Measurements from ENCODE around the gene ZNF407.

Gene ZNF407

GRCh38 chr18:75051757-75052156 lies 454.1 kb downstream of the ZNF407 start:
- no peak overlapping the region for H3K27ac Mint-ChIP-seq
- H3K9me3 Mint-ChIP-seq, result no peaks in the 10 kb centered on the region
- no peak overlapping the region for H3K4me3 Mint-ChIP-seq
- H3K36me3 Mint-ChIP-seq, result peaks cover 10% of the 10 kb centered on the region
- H3K4me1 Mint-ChIP-seq, result peaks cover 2% of the 10 kb centered on the region
- no peak for ATAC-seq (ENCODE audit: low read depth)
- H3K27me3 Mint-ChIP-seq, result no peaks in the 10 kb centered on the region
- no peak for DNase-seq (ENCODE audit: low spot score in 2 of 2)

DNA sequence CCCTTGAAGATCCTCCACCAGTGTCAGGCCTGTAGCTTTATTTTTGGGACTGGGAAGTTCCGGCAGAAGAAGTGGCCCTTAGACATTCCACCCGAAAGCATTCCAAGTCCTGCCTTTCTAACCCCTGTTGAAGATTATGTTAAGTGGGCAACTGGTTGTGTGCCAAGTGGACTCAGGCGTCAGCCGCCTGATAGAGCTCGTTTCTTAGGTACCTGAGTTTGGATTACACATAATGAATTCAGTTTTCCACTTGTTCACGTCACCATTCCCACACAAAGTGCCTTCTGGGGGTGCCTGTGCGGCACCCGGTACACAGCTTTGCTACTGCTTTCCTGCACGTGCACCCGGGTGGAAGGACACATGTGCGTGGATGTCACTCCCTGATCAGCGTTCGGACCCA lies 454.8 kb downstream of the ZNF407 start:
- peaks cover 2% of the 10 kb centered on the region for H3K4me1 Mint-ChIP-seq
- no peak overlapping the region for H3K27ac Mint-ChIP-seq
- DNase-seq (ENCODE audit: low spot score in 2 of 2) (no peak), ATAC-seq (ENCODE audit: low read depth) (no peak)
- peaks cover 10% of the 10 kb centered on the region for H3K36me3 Mint-ChIP-seq
- no peaks in the 10 kb centered on the region for H3K27me3 Mint-ChIP-seq
- no peak overlapping the region for H3K4me3 Mint-ChIP-seq
- no peaks in the 10 kb centered on the region for H3K9me3 Mint-ChIP-seq

GRCh38 chr18:75053028-75053629 lies 455.5 kb downstream of the ZNF407 start:
- Mint-ChIP-seq H3K4me1 (peaks cover 2% of the 10 kb centered on the region), H3K27me3 (no peaks in the 10 kb centered on the region), H3K36me3 (peaks cover 8% of the 10 kb centered on the region), H3K27ac (no peak overlapping the region), H3K4me3 (no peak overlapping the region), H3K9me3 (no peaks in the 10 kb centered on the region)
- DNase-seq (ENCODE audit: low spot score in 2 of 2) (no peak), ATAC-seq (ENCODE audit: low read depth) (no peak)

DNA sequence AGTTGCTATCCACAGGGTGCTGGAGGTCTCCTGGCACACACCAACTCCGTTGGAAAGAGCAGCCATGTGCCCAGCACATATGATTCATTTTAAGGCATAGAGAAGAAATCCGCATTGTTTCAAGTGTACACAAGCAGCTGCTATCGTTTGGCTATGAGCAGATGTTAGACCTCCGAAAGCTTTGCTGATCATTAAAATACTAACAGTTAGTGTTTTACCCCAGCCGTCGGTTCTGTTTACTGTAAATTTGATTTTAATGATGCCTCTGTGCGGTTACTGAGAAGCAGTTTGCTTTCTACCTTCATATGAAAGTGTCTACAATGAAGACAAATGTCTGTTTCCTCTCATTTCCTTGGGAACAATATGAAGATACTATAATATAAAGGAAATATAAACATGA lies 456.4 kb downstream of the ZNF407 start:
- H3K4me1 Mint-ChIP-seq, result peaks cover 2% of the 10 kb centered on the region
- H3K9me3 Mint-ChIP-seq, result no peaks in the 10 kb centered on the region
- no peaks in the 10 kb centered on the region for H3K27me3 Mint-ChIP-seq
- H3K36me3 Mint-ChIP-seq, result peaks cover 5% of the 10 kb centered on the region
- H3K4me3 Mint-ChIP-seq, result no peak overlapping the region
- H3K27ac Mint-ChIP-seq, result no peak overlapping the region
- ATAC-seq (ENCODE audit: low read depth), result no peak
- DNase-seq (ENCODE audit: low spot score in 2 of 2), result no peak

- peaks cover 7% of the 10 kb centered on the region for H3K36me3 Mint-ChIP-seq
- no peaks in the 10 kb centered on the region for H3K27me3 Mint-ChIP-seq
- H3K4me1 Mint-ChIP-seq, result peaks cover 5% of the 10 kb centered on the region
- no peak overlapping the region for H3K27ac Mint-ChIP-seq
- ATAC-seq (ENCODE audit: low read depth), result no peak
- no peaks in the 10 kb centered on the region for H3K9me3 Mint-ChIP-seq
- no peak for DNase-seq (ENCODE audit: low spot score in 2 of 2)
- H3K4me3 Mint-ChIP-seq, result no peak overlapping the region
These were observed 456.9 kb downstream of the ZNF407 start for GRCh38 chr18:75054611-75055010.

DNA sequence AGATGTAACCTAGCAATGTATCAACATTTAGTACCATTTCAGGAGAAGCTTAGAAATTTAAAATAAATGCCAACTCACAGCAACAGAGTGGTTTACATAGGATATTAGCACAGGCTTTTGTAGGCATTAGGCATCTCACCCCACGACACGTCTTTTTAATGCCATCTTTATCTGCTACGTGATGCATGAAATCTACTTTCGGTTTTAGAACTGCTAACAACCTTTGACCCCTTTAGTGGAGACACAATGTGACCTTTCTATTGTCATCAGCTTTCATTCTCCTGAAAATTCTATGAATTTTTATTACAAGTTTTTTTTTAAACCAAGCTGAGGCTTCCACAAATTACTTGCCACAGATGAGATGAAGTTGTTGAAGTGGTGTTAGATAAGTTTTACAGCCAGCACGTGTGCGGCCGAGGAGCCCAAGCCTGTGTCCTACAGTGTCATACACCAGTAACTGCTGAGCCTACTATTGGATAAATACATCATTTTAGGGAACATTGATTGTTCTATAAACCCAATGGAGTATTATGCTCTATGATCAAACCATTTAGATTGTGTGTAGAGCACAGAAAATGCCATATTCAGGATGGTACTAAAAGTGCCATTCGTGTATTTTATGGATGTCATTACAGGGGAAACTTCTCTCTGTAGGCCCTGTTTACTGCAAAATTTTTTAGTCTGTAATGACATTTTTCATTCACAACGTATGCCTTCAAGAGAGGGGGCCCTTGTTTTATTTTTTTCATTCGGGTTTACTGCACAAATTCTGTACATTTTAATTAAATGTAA lies 459.7 kb downstream of the ZNF407 start:
- no peaks in the 10 kb centered on the region for H3K27me3 Mint-ChIP-seq
- no peaks in the 10 kb centered on the region for H3K9me3 Mint-ChIP-seq
- H3K4me1 Mint-ChIP-seq, result peaks cover 5% of the 10 kb centered on the region
- H3K27ac Mint-ChIP-seq, result no peak overlapping the region
- DNase-seq (ENCODE audit: low spot score in 2 of 2), result no peak
- peaks cover 15% of the 10 kb centered on the region for H3K36me3 Mint-ChIP-seq
- no peak for ATAC-seq (ENCODE audit: low read depth)
- no peak overlapping the region for H3K4me3 Mint-ChIP-seq

- H3K27me3 Mint-ChIP-seq, result no peaks in the 10 kb centered on the region
- H3K9me3 Mint-ChIP-seq, result no peaks in the 10 kb centered on the region
- H3K36me3 Mint-ChIP-seq, result peaks cover 30% of the 10 kb centered on the region
- peaks cover 5% of the 10 kb centered on the region for H3K4me1 Mint-ChIP-seq
- H3K27ac Mint-ChIP-seq, result no peak overlapping the region
- ATAC-seq (ENCODE audit: low read depth), result no peak
- DNase-seq (ENCODE audit: low spot score in 2 of 2), result no peak
- H3K4me3 Mint-ChIP-seq, result no peak overlapping the region
These were observed 462.5 kb downstream of the ZNF407 start for GRCh38 chr18:75060185-75060584.

DNA sequence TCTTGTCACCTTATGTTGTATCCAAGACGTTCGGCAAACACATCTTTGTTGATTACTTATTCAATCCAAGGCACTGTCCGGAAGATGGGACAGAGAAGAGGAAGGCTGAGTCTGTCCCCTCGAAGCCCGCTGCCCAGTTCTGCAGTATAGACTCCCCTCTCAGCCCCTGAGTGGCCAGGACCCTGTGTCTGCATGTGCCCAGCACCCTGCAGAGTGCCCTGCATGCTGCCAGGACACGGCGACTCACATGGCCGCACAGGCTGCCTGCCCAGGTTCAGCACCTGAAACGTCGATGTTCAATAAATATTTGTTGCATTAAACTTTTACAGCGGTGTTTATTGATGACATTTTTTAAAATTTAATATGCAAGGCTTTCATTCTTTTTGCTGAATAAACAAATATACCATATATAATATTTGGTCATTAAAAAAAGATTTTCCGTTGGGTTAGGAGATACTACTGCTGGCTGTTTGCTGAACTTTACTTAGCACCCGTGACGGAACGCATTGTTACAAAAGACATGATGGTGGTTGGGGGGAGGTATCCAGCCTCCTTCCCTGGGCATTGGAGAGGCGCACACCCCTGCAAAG lies 464.7 kb downstream of the ZNF407 start:
- no peak overlapping the region for H3K4me3 Mint-ChIP-seq
- DNase-seq (ENCODE audit: low spot score in 2 of 2) (no peak), ATAC-seq (ENCODE audit: low read depth) (no peak)
- H3K36me3 Mint-ChIP-seq, result peaks cover 28% of the 10 kb centered on the region
- H3K9me3 Mint-ChIP-seq, result no peaks in the 10 kb centered on the region
- no peak overlapping the region for H3K27ac Mint-ChIP-seq
- no peaks in the 10 kb centered on the region for H3K27me3 Mint-ChIP-seq
- peaks cover 3% of the 10 kb centered on the region for H3K4me1 Mint-ChIP-seq

DNA sequence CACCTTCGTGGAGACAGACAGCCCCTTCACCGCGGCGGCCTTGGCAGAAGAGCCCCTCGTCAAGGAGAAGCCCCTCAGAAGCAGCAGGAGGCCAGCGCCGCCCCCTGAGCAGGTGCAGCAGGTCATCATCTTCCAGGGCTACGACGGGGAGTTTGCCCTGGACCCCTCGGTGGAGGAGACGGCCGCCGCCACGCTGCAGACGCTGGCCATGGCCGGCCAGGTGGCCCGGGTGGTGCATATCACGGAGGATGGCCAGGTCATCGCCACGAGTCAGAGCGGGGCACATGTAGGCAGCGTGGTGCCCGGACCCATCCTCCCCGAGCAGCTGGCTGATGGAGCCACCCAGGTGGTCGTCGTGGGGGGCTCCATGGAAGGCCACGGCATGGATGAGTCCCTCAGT lies 465.5 kb downstream of the ZNF407 start:
- no peak for DNase-seq (ENCODE audit: low spot score in 2 of 2)
- H3K27ac Mint-ChIP-seq, result no peak overlapping the region
- no peaks in the 10 kb centered on the region for H3K27me3 Mint-ChIP-seq
- H3K9me3 Mint-ChIP-seq, result no peaks in the 10 kb centered on the region
- peaks cover 6% of the 10 kb centered on the region for H3K4me1 Mint-ChIP-seq
- ATAC-seq (ENCODE audit: low read depth), result no peak
- peaks cover 28% of the 10 kb centered on the region for H3K36me3 Mint-ChIP-seq
- no peak overlapping the region for H3K4me3 Mint-ChIP-seq

GRCh38 chr18:75063615-75064512 lies 466.2 kb downstream of the ZNF407 start:
- Mint-ChIP-seq H3K4me1 (peaks cover 6% of the 10 kb centered on the region), H3K27ac (no peak overlapping the region), H3K9me3 (no peaks in the 10 kb centered on the region), H3K4me3 (no peak overlapping the region), H3K36me3 (peaks cover 28% of the 10 kb centered on the region), H3K27me3 (no peaks in the 10 kb centered on the region)
- ATAC-seq (ENCODE audit: low read depth), result no peak
- DNase-seq (ENCODE audit: low spot score in 2 of 2), result no peak

DNA sequence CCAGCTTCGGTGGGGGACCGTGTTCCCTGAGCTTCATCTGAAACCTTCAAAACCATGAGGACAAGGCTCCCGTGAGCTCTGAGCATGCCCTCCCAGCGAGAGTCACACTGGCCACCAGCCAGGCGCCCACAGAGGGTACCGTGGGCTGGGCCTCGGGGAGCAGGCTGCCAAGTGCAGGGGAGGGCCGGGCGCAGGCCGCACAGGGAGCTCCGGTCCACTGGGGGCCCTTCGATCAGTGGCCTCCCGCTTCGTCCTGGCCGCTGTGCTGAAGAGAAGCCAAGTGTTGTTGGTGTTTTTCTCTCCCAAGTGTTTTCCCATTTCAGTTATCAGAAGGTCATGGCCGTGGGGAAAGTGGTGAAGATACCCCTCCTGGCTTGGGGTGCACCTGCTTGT lies 466.8 kb downstream of the ZNF407 start:
- no peak for ATAC-seq (ENCODE audit: low read depth)
- DNase-seq (ENCODE audit: low spot score in 2 of 2), result no peak
- Mint-ChIP-seq H3K4me3 (no peak overlapping the region), H3K27me3 (no peaks in the 10 kb centered on the region), H3K9me3 (no peaks in the 10 kb centered on the region), H3K4me1 (peaks cover 4% of the 10 kb centered on the region), H3K27ac (no peak overlapping the region), H3K36me3 (peaks cover 25% of the 10 kb centered on the region)

GRCh38 chr18:75065251-75066000 lies 467.8 kb downstream of the ZNF407 start:
- H3K27ac Mint-ChIP-seq, result no peak overlapping the region
- DNase-seq (ENCODE audit: low spot score in 2 of 2) (no peak), ATAC-seq (ENCODE audit: low read depth) (no peak)
- no peaks in the 10 kb centered on the region for H3K27me3 Mint-ChIP-seq
- H3K4me1 Mint-ChIP-seq, result peaks cover 7% of the 10 kb centered on the region
- no peaks in the 10 kb centered on the region for H3K9me3 Mint-ChIP-seq
- peaks cover 23% of the 10 kb centered on the region for H3K36me3 Mint-ChIP-seq
- no peak overlapping the region for H3K4me3 Mint-ChIP-seq

- H3K27ac Mint-ChIP-seq, result no peak overlapping the region
- DNase-seq (ENCODE audit: low spot score in 2 of 2), result no peak
- H3K9me3 Mint-ChIP-seq, result no peaks in the 10 kb centered on the region
- no peaks in the 10 kb centered on the region for H3K27me3 Mint-ChIP-seq
- ATAC-seq (ENCODE audit: low read depth), result no peak
- peaks cover 15% of the 10 kb centered on the region for H3K4me1 Mint-ChIP-seq
- peaks cover 23% of the 10 kb centered on the region for H3K36me3 Mint-ChIP-seq
- H3K4me3 Mint-ChIP-seq, result no peak overlapping the region
These were observed 468.6 kb downstream of the ZNF407 start for GRCh38 chr18:75066021-75066880.

Data from memory B cell (primary cell).